NCI-H1436 (cell line): ENCODE data around the gene KCNJ12.
"Not testable (repeated sequence)": the region's sequence is repeated elsewhere in the genome, so short reads cannot be mapped to it uniquely, and the experiment has no call there.

Source experiments
- DNase-seq: peaks from one replicate; lab custom pipeline; 2025; lab: John Stamatoyannopoulos, UW

The KCNJ12 gene

DNA sequence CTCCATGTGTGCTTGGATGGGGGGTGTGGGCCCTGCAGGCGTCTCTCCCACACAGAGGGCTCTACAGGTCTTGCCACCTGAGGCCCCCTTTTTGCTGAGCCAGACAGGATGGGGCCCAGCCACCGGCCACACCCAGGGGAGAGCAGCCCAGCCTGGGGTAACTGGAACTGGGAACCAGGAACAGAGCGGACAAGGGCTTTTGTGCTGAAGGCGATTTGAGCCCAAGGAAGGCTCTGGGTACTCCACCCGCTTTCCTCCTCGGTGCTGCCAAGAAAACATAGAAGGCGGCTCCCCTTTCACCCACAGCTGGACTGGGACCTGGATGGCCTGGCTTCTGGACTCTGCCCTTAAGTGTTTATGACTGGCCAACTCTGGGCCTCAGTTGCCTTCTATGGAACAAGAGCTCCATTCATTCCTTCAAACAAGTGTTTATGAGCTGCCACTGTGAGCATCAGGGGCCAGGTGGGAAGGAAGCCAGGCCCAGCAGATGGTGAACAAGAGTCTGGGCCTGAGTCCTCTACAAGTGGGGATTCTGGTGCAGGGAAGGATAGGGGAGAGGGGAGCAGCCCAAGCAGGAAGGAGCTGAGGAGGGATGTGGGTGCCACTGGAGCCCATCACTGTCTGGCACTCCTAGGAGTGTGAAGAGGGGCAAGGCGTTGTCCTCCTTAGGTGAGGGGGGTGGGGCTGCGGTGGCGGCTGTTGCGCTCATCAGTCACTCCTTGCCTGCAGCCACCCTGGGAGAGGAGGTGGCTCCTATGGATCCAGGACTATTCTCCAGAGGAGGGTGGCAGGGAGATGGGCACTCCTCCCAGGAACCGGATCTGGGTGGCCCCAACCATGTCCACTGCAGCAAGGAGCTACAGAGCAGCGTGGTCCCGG is 46.4 kb downstream of the KCNJ12 start:
- DNase-seq = not testable (repeated sequence)

DNA sequence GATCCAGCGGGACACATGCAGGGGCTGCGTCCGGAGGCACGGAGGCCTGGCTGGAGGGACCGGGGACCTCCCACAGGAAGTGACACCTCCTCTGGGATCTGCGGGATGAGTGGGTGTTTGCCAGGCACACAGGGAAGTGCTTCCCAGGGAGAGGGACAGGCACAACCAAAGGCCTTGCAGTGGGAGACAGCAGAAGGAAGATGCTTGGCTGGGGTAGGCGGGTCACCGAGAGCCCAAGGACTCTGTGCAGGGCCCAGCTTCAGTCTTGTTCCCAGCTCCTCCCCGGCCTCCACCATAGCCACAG is 47.0 kb downstream of the KCNJ12 start:
- DNase-seq = not testable (repeated sequence)

GRCh38 chr17:21424697-21425096 is 48.5 kb downstream of the KCNJ12 start:
- not testable (repeated sequence) for DNase-seq

- no peak for DNase-seq
Observed at GRCh38 chr17:21425321-21425720, 49.2 kb downstream of the KCNJ12 start.

DNA sequence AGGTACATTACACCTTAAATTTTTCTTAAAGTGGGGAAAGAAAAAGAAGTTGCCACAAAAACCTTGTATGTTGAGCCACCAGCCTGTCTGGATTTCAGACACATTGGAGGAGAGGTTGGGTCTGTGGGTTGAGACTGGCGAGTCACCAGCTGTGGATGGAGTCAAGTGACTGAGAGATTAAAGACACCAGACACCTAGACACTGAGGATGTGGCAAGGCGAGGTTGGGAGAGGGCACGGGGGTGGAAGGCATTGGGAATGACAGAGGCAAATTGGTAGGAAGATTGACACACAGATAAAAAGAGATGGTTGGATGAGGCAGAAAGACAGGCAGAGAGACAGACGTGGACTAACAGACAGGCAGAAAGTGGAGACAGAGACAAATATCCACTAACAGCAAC is 49.6 kb downstream of the KCNJ12 start:
- no peak for DNase-seq

DNA sequence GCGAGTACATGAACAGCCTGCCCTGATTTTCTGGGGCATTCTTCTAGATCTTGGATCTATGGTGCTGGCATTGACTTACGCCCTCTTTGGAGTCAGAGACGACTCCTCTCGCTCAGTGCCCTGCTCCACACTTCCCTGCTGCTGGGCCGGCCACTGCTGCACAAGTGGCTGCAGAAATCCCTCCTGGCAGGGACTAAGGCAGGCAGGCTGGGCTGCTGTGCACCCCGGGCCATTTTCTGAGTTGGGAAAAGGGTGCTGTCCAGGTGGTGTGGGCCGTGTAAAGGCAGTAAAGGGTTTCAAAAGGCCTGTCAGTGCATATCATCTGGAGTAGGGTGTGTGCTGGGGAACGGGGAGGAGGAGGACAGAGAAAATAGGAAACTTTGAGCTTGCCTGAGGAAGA is 50.1 kb downstream of the KCNJ12 start:
- not testable (repeated sequence) for DNase-seq

DNA sequence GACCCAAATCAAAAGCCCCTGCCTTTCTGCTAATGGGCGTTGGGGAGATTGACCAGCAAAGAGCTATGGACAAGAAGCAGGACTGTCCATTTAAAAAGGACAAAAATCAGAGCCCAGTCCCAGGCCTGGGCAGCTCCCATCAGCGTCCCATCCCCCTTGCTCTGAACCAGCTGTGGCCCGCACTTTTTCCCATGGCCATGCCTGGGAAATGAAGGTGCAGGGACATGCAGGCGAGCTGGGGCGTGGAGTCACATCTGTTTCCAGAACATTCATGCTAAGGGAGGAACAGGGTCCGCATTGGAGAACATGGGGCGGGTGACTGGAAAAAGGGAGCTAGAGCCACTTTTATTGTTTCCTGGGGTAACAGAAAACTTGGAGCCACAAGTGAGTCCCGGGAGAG is 50.7 kb downstream of the KCNJ12 start:
- DNase-seq = not testable (repeated sequence)

DNA sequence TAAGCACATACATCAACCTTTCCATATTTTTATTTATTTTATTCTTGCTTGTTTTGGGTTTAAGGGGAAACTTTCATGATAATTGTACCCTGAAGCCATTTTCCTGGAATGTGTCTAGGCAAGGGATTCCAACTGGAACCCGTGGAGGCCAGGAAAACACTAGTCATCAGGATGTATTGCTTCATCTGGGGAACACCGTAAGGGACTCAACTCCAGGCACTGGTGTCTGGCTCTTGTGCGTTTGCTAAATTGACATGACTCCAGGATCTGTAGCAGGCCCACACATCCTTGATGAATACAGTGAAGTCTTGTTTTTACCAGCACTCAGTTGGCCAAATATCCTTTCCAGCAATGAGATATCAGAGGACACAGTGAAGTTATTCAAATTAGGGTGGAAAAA is 51.6 kb downstream of the KCNJ12 start:
- DNase-seq = not testable (repeated sequence)

DNA sequence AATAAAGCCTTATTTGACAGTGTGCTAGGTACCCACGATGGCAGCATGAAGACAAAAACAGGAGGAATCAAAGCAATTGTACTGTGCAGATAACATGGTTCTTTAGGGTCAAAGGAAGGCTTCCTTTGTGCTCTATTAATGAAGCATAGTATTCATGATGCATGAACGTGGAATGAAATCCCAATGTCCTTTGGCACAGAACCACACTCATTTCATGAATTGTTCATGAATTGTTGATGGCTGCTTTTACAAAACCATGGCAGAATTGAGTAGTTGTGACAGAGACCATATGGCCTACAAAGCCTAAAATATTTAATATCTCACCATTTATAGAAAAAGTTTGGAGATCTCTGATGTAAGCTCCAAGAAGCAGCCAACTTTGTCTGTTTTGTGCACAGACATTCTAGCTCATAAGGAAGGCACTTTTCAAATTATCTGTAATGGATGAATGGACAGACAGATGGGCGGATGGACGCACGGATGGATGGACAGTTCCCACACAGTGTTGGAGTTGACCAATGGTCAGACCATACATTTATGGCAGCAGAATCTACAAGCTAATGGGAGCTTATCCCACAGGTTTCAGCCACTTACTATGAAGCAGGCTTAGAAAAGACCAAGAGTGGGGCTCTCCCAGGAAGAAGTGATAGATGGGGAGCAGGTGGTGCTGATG is 52.7 kb downstream of the KCNJ12 start:
- DNase-seq = not testable (repeated sequence)

- DNase-seq = not testable (repeated sequence)
Observed at GRCh38 chr17:21429921-21430628, 53.9 kb downstream of the KCNJ12 start.

GRCh38 chr17:21433971-21434370 is 57.8 kb downstream of the KCNJ12 start:
- DNase-seq = not testable (repeated sequence)

DNA sequence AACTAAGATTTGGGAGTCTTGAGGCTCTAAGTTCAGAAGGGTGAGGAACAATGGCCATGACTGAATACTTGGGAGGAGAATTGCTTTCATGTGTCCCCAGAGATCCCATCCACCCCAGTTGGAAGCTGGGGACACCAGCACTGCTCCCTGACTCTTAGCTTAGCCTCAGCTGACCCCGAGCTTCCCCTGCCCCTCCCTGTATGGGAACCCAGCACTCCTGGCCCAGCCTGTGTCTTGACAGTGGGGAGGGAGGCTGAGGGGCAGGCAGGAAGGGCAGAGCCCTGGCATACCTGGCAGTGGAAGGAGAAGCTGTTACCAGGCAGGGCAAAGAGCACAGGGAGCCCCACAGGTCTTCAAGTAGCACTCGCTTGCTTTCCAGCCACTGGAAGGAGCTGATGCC is 58.8 kb downstream of the KCNJ12 start:
- not testable (repeated sequence) for DNase-seq

GRCh38 chr17:21436481-21436880 is 60.3 kb downstream of the KCNJ12 start:
- not testable (repeated sequence) for DNase-seq

DNA sequence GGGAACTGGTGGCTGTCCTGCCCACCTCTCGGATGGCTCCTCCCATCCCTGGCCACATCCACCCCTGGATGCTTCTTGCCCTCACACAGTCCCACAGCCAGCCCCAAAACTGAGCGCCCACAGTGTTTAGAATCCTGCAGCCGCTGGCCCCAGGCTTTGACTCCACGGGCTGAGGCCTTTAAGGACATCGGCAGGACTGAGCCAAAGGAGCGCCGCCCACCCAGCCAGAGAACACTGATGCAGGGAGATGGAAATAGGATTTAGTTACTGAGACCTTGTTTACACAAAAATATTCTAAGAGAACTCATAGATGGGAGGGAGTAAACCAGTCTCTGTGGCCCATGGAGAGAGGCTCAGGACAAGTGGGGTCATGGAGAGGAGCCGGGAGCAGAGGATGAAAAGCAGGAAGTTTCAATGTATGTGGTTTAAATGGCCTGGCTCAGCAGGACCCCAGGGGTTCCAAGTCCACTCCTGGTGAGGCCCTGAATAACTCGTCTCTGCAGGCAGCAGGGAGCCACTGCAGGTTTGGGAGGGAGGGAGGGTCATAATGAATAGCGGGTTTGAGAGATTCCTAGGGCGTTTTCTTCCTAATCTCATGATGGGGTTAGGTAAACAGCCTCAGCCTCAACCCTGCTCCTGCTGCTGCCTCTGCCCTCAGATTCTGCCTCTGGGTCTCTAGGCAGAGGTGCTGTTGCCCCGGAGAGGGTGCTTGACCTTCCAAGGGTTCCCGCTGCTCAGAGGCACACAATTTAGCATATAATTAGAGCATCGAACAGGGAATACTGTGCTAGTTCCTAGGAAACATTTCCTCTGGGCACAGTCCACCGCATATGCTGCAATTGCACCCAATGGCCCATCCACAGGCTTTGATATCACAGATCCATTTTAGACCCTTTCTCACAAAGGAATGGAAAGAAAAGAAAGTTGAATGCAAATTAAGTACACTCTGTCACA is 61.0 kb downstream of the KCNJ12 start:
- not testable (repeated sequence) for DNase-seq

DNA sequence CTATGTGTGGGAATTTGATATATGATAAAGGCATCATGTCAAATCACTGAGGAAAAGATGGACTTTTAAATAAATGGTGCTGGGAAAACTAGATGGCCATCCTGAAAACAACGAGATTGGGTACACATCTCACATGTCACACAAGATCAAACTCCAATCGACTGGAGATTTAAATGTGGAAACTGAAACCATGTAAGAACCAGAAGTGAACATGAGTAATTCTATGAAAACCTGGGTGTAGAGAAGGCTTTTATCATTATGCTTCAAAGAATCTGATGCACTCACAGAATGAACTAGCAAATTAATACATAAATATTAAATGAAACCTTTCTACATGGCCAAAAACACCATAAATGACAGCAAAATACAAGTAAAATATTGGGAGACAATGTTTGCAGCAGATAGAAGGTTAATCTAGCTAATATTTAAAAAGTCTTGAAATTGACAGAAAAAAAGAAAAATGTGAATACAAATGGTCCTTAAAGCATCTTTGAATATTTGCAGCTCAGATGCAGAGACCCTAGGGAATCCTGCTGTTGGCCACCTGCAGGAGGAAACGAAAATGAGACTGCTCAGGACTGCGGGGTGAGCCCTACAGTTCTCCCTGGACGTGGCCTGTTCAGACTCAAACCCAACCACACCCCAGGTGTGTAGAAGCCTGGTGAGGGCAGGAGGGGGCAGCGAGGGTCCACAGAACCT is 62.3 kb downstream of the KCNJ12 start:
- not testable (repeated sequence) for DNase-seq

- DNase-seq = not testable (repeated sequence)
Observed at GRCh38 chr17:21439015-21439336, 62.8 kb downstream of the KCNJ12 start.

- DNase-seq = no peak
Observed at GRCh38 chr17:21445091-21445650, 69.0 kb downstream of the KCNJ12 start.

DNA sequence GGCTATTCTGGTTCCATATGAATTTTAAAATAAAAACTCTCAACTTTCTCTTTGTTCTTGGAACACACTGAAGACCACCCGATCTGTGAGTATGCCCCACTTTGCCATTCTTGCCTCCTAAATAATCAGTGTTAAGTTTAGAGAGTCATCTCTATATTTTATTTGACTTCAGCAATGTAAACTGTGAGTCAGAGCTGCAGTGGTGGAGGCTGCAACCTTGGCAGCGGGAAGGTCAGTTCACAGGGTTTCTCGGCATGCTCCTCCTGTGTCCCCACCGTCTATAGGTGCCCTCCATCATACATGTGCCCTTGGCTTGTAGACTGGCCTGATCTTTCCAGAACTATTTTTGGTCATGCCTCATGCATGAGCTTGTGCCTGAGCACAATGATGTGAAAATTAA is 71.4 kb downstream of the KCNJ12 start:
- not testable (repeated sequence) for DNase-seq

DNA sequence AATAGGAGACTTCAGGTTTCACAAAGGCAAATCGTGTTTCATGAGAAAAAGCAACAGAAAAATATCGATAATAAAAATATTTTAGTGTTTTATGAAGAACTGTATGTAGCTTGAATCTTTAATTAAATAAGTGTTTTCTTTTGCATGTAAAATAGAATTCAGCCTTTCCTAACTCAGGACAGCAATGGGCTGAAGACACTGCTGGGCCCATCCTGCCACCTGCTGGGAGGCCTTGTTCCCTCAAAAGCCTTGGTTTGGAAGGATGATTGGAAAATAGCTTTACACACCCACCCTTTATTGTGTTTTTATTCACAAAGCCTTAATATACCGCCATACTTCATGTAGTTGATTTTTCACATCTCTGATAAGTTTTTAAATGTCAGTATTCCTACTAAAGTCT is 73.7 kb downstream of the KCNJ12 start:
- not testable (repeated sequence) for DNase-seq

- no peak for DNase-seq
Observed at GRCh38 chr17:21451975-21452374, 75.8 kb downstream of the KCNJ12 start.
